NCI-H2196 (cell line): Measurements from ENCODE around the gene CETN3.

ENCODE experiments used
- DNase-seq: peaks from one replicate; lab custom pipeline; 2025; ENCODE audit not compliant: unreplicated experiment; lab: John Stamatoyannopoulos, UW

CETN3 gene

GRCh38 chr5:90409318-90410177 lies at the start of gene CETN3:
Gene CETN3 (minus strand): TSS chr5:90409756. CDS start chr5:90409661, 95 bp downstream.
- peak; percentile 78 for DNase-seq

- DNase-seq = no peak
These were observed 37.4 kb upstream of the CETN3 start for GRCh38 chr5:90446961-90447360.

DNA sequence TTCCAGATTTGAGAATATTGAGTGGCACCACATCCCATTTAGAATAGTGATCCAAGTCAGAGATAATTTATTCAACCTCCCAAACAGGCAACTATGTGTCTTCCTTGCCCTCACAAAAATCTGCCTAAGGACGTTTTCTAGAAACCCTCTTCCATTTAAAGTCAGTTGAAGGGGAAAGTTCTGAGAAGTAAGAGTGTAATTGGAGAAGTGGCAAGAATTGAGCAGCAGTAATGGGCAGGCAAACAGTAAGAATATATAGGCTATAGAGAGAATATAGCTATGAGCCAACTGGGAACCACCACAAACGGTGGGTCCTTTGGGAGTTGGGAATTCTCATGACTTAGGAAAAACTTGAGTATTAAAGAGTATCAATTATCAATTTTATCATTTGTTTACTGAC lies 31.1 kb upstream of the CETN3 start:
- no peak for DNase-seq

DNA sequence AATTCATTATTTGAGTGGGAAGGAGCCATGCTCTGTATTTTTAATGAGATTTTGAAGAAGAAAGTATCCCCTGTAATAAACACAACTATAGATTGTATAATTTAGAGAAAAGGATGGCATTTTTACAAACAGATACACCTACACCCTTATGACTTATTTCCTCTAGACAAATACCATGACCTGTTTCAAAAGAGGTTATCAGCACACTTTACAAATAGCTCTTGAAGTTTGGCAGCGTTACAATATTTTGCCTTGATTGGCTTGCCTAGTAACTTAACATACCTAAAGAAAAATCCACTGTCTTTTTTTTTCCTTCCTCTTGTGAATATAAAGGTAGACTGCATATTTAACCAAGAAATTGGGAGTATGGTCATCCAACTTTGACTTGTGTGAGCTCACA lies 28.5 kb upstream of the CETN3 start:
- peak; percentile 4 for DNase-seq

GRCh38 chr5:90437663-90438062 lies 28.1 kb upstream of the CETN3 start:
- no peak for DNase-seq

GRCh38 chr5:90434116-90434714 lies 24.7 kb upstream of the CETN3 start:
- DNase-seq = no peak

GRCh38 chr5:90424245-90424644 lies 14.7 kb upstream of the CETN3 start:
- DNase-seq = no peak

DNA sequence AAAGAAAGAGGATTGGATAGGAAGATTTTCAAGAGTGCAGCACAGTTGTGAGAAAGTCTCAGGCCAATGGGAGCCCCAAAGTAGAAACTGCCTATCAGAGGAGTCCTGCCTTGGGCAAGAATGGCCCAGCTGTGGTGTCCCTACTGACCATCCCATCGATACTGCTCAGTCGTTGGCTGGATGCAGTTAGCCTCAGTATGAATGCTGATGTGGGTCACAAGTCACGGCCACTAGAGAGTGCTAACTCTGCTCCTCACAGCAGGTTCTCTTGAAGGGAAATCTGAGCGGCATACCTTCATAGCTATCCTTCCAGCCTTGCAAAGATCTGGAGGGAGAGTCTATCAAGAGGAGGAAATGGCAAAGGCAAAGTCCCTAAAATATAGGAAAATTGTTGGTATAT lies 11.6 kb upstream of the CETN3 start:
- DNase-seq = no peak

DNA sequence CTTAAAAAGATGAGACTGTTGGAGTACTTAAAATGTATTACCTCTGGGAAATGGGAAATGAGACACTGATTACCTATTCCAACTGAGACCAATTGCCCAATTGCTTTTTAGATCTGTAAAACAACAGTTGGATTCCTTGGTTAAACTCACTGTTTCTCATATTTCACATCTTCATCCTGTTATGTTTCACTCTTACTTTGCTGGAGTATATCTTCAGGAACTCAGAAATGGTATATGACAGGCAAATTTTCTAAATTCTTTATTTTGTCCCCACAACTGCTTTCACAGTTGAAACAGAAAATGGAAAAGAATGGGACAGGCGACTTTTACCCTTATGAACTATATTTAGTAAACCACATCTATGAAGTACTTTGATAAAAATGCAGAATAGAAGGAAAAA lies 8.7 kb upstream of the CETN3 start:
- no peak for DNase-seq

- no peak for DNase-seq
These were observed 714 bp upstream of the CETN3 start for GRCh38 chr5:90410178-90410762.

- no peak for DNase-seq
These were observed 812 bp downstream of the CETN3 start for GRCh38 chr5:90408571-90409317.

DNA sequence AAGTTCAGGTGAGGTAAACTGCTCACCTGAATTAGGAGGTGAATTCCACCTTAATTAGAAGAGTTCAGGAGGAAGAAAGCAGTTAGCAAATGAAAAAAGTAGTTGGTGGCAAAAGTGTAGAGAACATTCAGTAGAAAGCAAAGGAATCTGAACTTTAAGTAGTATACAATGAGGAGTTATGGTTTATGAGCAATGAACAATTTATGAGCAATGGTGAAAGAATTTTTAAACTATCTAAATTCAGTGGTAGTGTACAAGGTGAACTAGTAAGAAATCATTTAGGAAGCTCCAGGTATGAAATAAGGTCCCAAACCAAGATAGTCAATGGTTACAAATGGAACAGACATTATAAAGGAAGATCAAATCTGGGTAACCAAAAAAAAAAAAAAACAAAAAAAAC lies 3.1 kb downstream of the CETN3 start:
- DNase-seq = no peak

DNA sequence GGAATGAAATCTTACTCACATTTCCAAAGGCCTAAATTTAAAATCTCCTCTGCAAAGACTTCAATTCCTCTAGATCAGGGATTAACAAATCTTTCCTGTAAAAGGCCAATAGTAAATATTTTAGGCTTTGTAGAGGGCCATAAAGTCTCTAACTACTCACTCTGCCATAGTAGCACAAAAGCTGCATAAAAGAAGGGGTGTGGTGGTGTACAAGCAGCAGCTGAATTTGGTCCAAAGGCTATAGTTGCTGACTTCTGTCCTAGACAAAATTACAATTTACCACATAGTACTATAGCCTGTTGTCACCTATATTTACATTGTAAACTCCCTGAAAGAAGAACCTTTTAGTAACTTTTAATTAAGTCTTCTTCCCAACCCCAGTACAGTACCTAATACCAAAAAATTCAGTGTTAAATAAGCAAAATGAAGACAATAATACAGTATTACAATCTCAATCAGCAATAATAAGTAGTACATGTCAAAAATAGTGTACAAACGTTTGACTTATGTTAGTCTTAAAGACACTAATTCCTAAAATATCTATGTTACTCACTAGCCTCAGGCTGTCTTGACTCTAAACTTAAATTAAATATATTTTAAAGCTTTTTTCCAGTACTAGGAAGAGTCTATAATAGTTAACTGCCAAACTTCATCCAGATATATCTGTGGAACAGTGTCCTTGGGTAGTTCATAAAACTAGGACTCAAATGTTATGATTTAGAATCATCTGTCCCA lies 6.9 kb downstream of the CETN3 start:
- DNase-seq = no peak

GRCh38 chr5:90399251-90399650 lies 10.3 kb downstream of the CETN3 start:
- no peak for DNase-seq

- no peak for DNase-seq
These were observed 10.8 kb downstream of the CETN3 start for GRCh38 chr5:90398726-90399125.

- no peak for DNase-seq
These were observed 14.6 kb downstream of the CETN3 start for GRCh38 chr5:90395005-90395404.

GRCh38 chr5:90390928-90391327 lies 18.6 kb downstream of the CETN3 start:
- DNase-seq = no peak

- DNase-seq = no peak
These were observed 19.2 kb downstream of the CETN3 start for GRCh38 chr5:90390326-90390725.

- no peak for DNase-seq
These were observed 22.0 kb downstream of the CETN3 start for GRCh38 chr5:90387508-90387907.

DNA sequence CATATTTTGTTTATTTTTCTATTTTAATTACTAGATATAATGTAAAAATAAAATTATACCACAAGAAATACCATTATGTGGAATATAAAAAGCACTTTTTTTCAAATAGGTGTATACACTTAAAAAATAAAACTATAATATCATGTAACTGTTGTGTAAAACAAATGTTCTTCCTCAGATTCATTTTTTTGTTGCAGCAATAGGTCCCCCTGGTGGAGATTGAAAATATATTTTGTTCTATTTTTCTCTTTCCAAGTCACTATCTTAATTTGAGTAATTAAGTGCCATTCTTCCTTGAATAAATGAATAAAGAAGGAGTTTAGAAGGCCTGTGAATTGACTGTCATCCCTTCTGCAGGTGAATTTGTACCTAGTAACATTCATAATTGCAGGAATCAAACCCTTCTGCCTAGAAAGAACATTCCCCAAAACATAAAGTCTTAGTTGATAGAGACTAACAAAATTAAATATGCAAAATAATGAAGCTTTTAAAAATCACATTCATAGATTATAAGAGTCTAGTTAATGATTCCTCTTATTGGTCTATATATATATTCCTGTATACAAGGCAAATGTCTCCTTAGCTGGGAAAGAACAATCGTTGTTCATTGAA lies 23.4 kb downstream of the CETN3 start:
- no peak for DNase-seq
